A549 (cell line): ENCODE data around the gene CDK14. TPM values are rescaled to one million over a fixed set of nuclear protein-coding genes. Genes with fewer than 3 reads are reported as not detected.

ENCODE experiments used
- ATAC-seq, 2 experiments: fragments of 200-7000 bp in 1 of 2; fragments of >200 bp in 1 of 2; cut with Nextera tagmentation in 1 of 2; cut with Tn5 transposase in 1 of 2; 3 replicates each; pipeline versions ENCODE4 v1.8.0 to v1.9.1; 2018 to 2020; ENCODE audit warnings: mild to moderate bottlenecking in 1 of 2, moderate library complexity in 1 of 2
- CTCF ChIA-PET: fragments of 300-600 bp; sonication (Branson Sonifier 250); formaldehyde crosslinking; extraction: SDS; loops from one replicate; lab custom pipeline; 2021; ENCODE audit warnings: antibody characterized with exemption, inconsistent platforms; lab: Yijun Ruan, JAX
- POLR2A ChIA-PET: fragments of 350-600 bp; formaldehyde crosslinking; extraction: SDS; loops from one replicate; lab custom pipeline; 2021; ENCODE audit warnings: antibody characterized with exemption, inconsistent platforms; lab: Yijun Ruan, JAX
- DNase-seq, 2 experiments: peaks; one replicate each; pipeline versions ENCODE4 v3.0.0 to v3.0.0-alpha.2; 2011 to 2016; ENCODE audit warnings: low read depth in 1 of 2, low spot score in 1 of 2
- FAIRE-seq: peaks from 2 replicates; lab custom pipeline; 2011; peaks lifted over from hg19 to GRCh38; lab: Jason Lieb, UNC
- H3K27ac ChIP-seq, 2 experiments: fragments of >200 bp; sonication (Bioruptor Twin); formaldehyde crosslinking; 3 replicates each; pipeline ENCODE4 v1.5.1; 2016 to 2017
- H3K4me1 ChIP-seq: fragments of >200 bp; sonication (Bioruptor Twin); formaldehyde crosslinking; 3 replicates; pipeline ENCODE4 v1.6.1; 2016
- H3K4me2 ChIP-seq: fragments of >200 bp; sonication (Bioruptor Twin); formaldehyde crosslinking; 3 replicates; pipeline ENCODE4 v1.6.1; 2016
- H3K4me3 ChIP-seq: fragments of >200 bp; sonication (Bioruptor Twin); formaldehyde crosslinking; 3 replicates; pipeline ENCODE4 v1.5.1; 2016
- H3K9me3 ChIP-seq: fragments of >200 bp; sonication (Bioruptor Twin); formaldehyde crosslinking; 3 replicates; pipeline ENCODE4 v1.6.1; 2016
- BHLHE40 ChIP-seq: IDR thresholded peaks from 2 replicates; pipeline ENCODE4 v1.6.1; 2012; ENCODE audit warnings: low read depth, low read length, inconsistent platforms
- CEBPB ChIP-seq, 2 experiments: fragments of >200 bp in 1 of 2; sonication (Bioruptor Twin) in 1 of 2; formaldehyde crosslinking in 1 of 2; IDR thresholded peaks; 2 replicates each; pipeline ENCODE4 v1.6.1; 2012 to 2016
- CHD2 ChIP-seq: fragments of 150-350 bp; IDR thresholded peaks from 2 replicates; pipeline ENCODE4 v1.6.1; 2014; ENCODE audit warnings: low read length; ENCODE audit not compliant: partially characterized antibody
- ESRRA ChIP-seq: fragments of 150-350 bp; IDR thresholded peaks from 2 replicates; pipeline ENCODE4 v1.6.1; 2014; ENCODE audit warnings: mild to moderate bottlenecking, low read length, borderline replicate concordance
- FOXS1 ChIP-seq: fragments of 250-450 bp; sonication (Bioruptor Pico); IDR thresholded peaks from 2 replicates; pipeline ENCODE4 v1.5.0; 2020; ENCODE audit warnings: mild to moderate bottlenecking, moderate library complexity
- GATA3 ChIP-seq: IDR thresholded peaks from 2 replicates; pipeline ENCODE4 v1.6.1; 2012; ENCODE audit warnings: borderline replicate concordance
- HOXA7 ChIP-seq: fragments of 250-450 bp; sonication (Bioruptor Pico); IDR thresholded peaks from 2 replicates; pipeline ENCODE4 v1.5.0; 2020; ENCODE audit warnings: mild to moderate bottlenecking, moderate library complexity
- HOXB13 ChIP-seq: fragments of 250-450 bp; sonication (Bioruptor Pico); IDR thresholded peaks from 2 replicates; pipeline ENCODE4 v1.5.0; 2020; ENCODE audit warnings: low read depth, mild to moderate bottlenecking, moderate library complexity
- JUNB ChIP-seq: fragments of >200 bp; sonication (Bioruptor Twin); formaldehyde crosslinking; IDR thresholded peaks from 2 replicates; pipeline ENCODE4 v1.6.1; 2016
- KDM5A ChIP-seq: fragments of 200-600 bp; sonication (generic); IDR thresholded peaks from 2 replicates; pipeline ENCODE4 v1.6.1; 2016; ENCODE audit warnings: antibody characterized with exemption, mild to moderate bottlenecking
- MAZ ChIP-seq: fragments of 150-350 bp; IDR thresholded peaks from 2 replicates; pipeline ENCODE4 v1.6.1; 2014; ENCODE audit warnings: antibody characterized with exemption, low read depth, low read length, borderline replicate concordance
- MYC ChIP-seq: IDR thresholded peaks from 2 replicates; pipeline ENCODE4 v1.6.1; 2012; ENCODE audit warnings: mild to moderate bottlenecking, inconsistent platforms, low read length, improper control_type of control experiment, borderline replicate concordance
- NFE2L2 ChIP-seq: fragments of 150-350 bp; conservative IDR thresholded peaks from 2 replicates; pipeline ENCODE4 v1.6.1; 2014; ENCODE audit warnings: low read length
- POLR2AphosphoS2 ChIP-seq: conservative IDR thresholded peaks from 2 replicates; pipeline ENCODE4 v1.6.1; 2012; ENCODE audit warnings: low read length, improper control_type of control experiment, inconsistent platforms
- RCOR1 ChIP-seq: fragments of 150-350 bp; IDR thresholded peaks from 2 replicates; pipeline ENCODE4 v1.6.1; 2014; ENCODE audit warnings: antibody characterized with exemption, low read length, low read depth
- SMC3 ChIP-seq: fragments of >200 bp; sonication (Bioruptor Twin); formaldehyde crosslinking; IDR thresholded peaks from 3 replicates; pipeline ENCODE4 v1.6.1; 2018; ENCODE audit warnings: inconsistent platforms
- SREBF2 ChIP-seq: fragments of 450-650 bp; IDR thresholded peaks from 2 replicates; pipeline ENCODE4 v1.6.1; 2014; ENCODE audit warnings: mild to moderate bottlenecking, moderate library complexity
- TP53 ChIP-seq: fragments of 250-450 bp; sonication (Bioruptor Pico); IDR thresholded peaks from 2 replicates; pipeline ENCODE4 v1.5.0; 2021; ENCODE audit warnings: mild to moderate bottlenecking, moderate library complexity
- WGBS: methylation state at CpG from one replicate; pipeline ENCODE4 v1.1.6; 2017; ENCODE audit errors: missing lambda C conversion rate; 5-methylcytosine and 5-hydroxymethylcytosine counted together
- polyA plus RNA-seq, 4 experiments: library from polyadenylated mRNA; depleted of rRNA in 3 of 4; stranded (reverse); fragments of >200 nt; fragmentation: RNase III in 1 of 4; extraction: RNeasy Plus Mini Kit Qiagen cat#74134 plus additional on column Dnase treatment in 1 of 4; gene quantifications; 2 replicates in 3 of 4; 3 replicates in 1 of 4; pipeline ENCODE4 v1.2.3, GENCODE V29; 2011 to 2017
- TF ChIP-seq, protein P1 (sequence below): fragments of 450-650 bp; IDR thresholded peaks from 2 replicates; pipeline ENCODE4 v1.6.1; 2014; ENCODE audit warnings: antibody characterized with exemption
- TF ChIP-seq, protein P2 (sequence below): fragments of 150-350 bp; IDR thresholded peaks from 2 replicates; pipeline ENCODE4 v1.6.1; 2014; ENCODE audit warnings: low read depth, mild to moderate bottlenecking, low read length

CDK14 gene
- polyA plus RNA-seq, 2 of the 4 experiments (the other 2 are of a cell fraction), result 0.21 to 0.23 TPM

DNA sequence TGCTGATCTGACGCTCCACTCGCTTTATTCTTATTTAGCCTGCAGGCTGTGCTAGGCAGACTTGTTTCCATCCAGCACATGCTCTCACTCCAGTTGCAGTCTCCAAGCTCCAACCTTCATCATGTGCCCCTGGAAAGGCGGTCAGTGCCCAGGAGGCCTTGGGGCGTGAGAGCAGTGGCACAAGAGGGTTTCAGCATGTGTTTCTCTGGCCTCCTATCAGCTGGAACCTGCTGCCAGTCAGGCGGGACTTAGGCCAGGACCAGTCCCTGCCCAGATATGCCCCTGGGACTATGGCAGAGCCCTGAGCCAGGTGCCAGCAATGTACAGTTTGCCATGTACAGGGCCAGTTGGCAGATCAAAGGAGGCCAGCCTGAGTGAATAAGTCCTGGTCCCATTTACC is 337.9 kb downstream of the CDK14 start:
- TF ChIP-seq MAZ (no peak), SREBF2 (no peak), CHD2 (no peak), BHLHE40 (no peak), RCOR1 (no peak), ESRRA (no peak)
- H3K4me2 ChIP-seq, result no peak overlapping the region
- FAIRE-seq (no peak), ATAC-seq (no peak), DNase-seq (no peak)
- no peaks in the 10 kb centered on the region for H3K4me1 ChIP-seq
- no peaks in the 10 kb centered on the region for H3K9me3 ChIP-seq
- no peak overlapping the region for H3K4me3 ChIP-seq
- ChIA-PET CTCF (no interaction called here), POLR2A (no interaction called here)
- whole genome bisulfite sequencing, result 51% methylated on average over 4 of the region's 5 CpGs
- no peak overlapping the region for H3K27ac ChIP-seq

DNA sequence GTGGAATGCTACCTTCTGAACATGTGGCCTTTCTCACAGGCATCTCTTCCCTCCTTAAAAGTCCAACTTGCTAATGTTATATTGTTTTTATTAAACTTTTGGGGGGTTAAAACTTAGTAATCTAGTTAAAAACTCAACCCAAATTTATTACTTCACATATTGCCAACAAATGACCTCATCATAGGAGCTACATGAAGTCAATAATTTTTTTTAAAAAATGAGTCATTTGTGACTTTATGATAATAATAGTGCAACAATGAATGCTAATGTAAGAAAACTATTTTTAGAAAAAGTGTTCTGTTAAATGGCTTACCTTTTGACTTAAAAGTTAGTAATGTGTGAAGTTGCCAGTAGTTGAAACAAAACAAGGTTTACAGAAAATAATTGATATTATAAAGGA is 342.2 kb downstream of the CDK14 start:
- ChIA-PET POLR2A (no interaction called here), CTCF (no interaction called here)
- ATAC-seq, result no peak
- H3K4me1 ChIP-seq, result no peaks in the 10 kb centered on the region
- H3K4me2 ChIP-seq, result no peak overlapping the region
- no peaks in the 10 kb centered on the region for H3K9me3 ChIP-seq
- H3K27ac ChIP-seq, result no peak overlapping the region
- no peak for FAIRE-seq
- TF ChIP-seq TP53 (CRISPR knock-in tag) (no peak), GATA3 (no peak), ESRRA (no peak), JUNB (no peak)
- H3K4me3 ChIP-seq, result no peak overlapping the region
- DNase-seq, result no peak

DNA sequence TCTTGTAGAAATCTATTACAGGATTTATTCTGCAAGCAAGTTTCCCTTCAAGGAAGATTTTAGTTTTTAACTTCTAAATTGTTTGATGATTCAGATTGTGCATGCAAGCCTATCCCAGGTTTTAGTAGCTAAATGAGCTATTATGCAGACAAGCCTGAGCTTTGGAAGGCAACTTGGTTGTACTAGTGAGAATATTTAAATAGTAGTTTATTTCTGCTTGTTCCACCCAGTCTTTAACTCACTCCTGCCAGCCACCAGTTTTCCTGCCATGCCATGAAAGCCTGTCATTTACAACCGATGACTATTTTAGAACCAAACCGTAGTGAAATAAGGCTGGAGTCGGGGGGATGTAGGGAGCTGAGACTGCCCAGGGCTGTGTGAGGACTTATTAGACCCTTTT is 343.5 kb downstream of the CDK14 start:
- H3K4me3 ChIP-seq, result no peak overlapping the region
- TF ChIP-seq JUNB (no peak), TP53 (CRISPR knock-in tag) (no peak), NFE2L2 (no peak), SMC3 (no peak), FOXS1 (CRISPR knock-in tag) (no peak), MYC (no peak), HOXB13 (CRISPR knock-in tag) (no peak), KDM5A (no peak)
- TF ChIP-seq, protein P1, sequence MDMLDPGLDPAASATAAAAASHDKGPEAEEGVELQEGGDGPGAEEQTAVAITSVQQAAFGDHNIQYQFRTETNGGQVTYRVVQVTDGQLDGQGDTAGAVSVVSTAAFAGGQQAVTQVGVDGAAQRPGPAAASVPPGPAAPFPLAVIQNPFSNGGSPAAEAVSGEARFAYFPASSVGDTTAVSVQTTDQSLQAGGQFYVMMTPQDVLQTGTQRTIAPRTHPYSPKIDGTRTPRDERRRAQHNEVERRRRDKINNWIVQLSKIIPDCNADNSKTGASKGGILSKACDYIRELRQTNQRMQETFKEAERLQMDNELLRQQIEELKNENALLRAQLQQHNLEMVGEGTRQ, result no peak
- H3K4me2 ChIP-seq, result no peak overlapping the region
- DNase-seq, result no peak
- POLR2A ChIA-PET, result no interaction called here
- no peaks in the 10 kb centered on the region for H3K4me1 ChIP-seq
- no peak overlapping the region for H3K27ac ChIP-seq
- WGBS, result 52% methylated on average over 3 of the region's 3 CpGs
- no peak for FAIRE-seq
- CTCF ChIA-PET, result no interaction called here
- ATAC-seq, result no peak
- no peaks in the 10 kb centered on the region for H3K9me3 ChIP-seq

DNA sequence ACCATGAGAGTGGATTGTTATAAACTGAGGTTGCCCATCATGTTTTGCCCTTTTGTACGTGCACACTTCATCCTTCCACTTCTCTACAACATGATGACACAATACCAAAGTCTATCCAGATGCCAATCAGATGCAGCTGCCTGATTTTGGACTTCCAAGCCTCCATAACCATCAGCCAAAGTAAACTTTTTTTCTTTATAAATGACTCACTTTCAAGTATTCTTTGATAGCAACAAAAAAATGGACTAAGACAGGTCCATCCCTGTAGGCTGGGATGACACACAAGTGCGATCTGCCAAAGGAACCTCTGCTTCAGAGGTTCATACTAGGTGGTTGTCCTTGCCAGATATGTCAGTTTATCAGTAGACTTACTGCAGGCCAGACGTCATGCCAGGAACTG is 347.9 kb downstream of the CDK14 start:
- FAIRE-seq, result no peak
- POLR2A ChIA-PET, result no interaction called here
- TF ChIP-seq POLR2AphosphoS2 (no peak), HOXA7 (CRISPR knock-in tag) (no peak), HOXB13 (CRISPR knock-in tag) (no peak), CEBPB (IDR thresholded peaks at IDR 0.05) (no peak)
- TF ChIP-seq, protein P2, sequence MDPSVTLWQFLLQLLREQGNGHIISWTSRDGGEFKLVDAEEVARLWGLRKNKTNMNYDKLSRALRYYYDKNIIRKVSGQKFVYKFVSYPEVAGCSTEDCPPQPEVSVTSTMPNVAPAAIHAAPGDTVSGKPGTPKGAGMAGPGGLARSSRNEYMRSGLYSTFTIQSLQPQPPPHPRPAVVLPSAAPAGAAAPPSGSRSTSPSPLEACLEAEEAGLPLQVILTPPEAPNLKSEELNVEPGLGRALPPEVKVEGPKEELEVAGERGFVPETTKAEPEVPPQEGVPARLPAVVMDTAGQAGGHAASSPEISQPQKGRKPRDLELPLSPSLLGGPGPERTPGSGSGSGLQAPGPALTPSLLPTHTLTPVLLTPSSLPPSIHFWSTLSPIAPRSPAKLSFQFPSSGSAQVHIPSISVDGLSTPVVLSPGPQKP, result no peak
- TF ChIP-seq, all 56 proteins: peak for 0
- 5% methylated on average over 3 of the region's 3 CpGs for WGBS
- no peak overlapping the region for H3K4me3 ChIP-seq
- H3K9me3 ChIP-seq, result no peaks in the 10 kb centered on the region
- H3K4me2 ChIP-seq, result no peak overlapping the region
- H3K4me1 ChIP-seq, result no peaks in the 10 kb centered on the region
- DNase-seq (no peak), ATAC-seq (no peak)
- H3K27ac ChIP-seq, result no peak overlapping the region
- CTCF ChIA-PET, result no interaction called here
